Measurements from ENCODE around the gene RHOXF2.
A peak's percentile ranks its signal among the peaks of the same experiment; 100 is the strongest.

RHOXF2 gene

GRCh38 chrX:120200851-120201250, 42.4 kb downstream of the RHOXF2 start:
- DNase-seq (ENCODE audit: low spot score), result no peak

- DNase-seq (ENCODE audit: low spot score), result no peak
These were observed 47.7 kb downstream of the RHOXF2 start for GRCh38 chrX:120205816-120206753.

GRCh38 chrX:120207009-120207605, 48.7 kb downstream of the RHOXF2 start:
- DNase-seq (ENCODE audit: low spot score), result no peak

GRCh38 chrX:120213438-120214265, 55.2 kb downstream of the RHOXF2 start:
- DNase-seq (ENCODE audit: low spot score), result peak; percentile 69

Data from iPS-NIHi11 (cell line).